HG03354 (cell line): Measurements from ENCODE around the gene RBM45.
"Not testable (repeated sequence)": the region's sequence is repeated elsewhere in the genome, so short reads cannot be mapped to it uniquely, and the experiment has no call there.

Experiments used
- ATAC-seq: cut with Tn5 transposase; IDR thresholded peaks from one replicate; pipeline ENCODE4 v1.9.1; 2021; ENCODE audit warnings: mild to moderate bottlenecking; ENCODE audit not compliant: unreplicated experiment, poor library complexity, severe bottlenecking

Gene RBM45

DNA sequence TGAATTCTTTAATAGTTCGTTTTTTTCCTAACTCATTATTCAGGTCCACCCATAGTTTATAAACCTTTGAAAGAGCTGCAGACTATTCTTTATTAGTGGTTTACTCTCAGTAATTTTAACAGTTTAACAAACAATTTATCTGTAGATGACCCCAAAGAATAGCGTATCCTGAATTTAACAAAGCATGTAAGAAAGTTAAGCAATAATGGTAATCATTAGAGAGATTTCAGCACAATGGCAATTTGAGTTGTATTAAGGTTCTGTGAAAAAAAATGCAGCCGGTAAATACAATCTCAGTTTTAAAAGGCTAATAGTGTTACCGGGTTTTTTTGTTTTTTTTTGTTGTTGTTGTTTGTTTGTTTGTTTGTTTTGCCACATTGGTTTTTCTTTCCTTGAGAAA, 40.3 kb downstream of the RBM45 start:
- no peak for ATAC-seq

GRCh38 chr2:178152977-178153376, 40.7 kb downstream of the RBM45 start:
- no peak for ATAC-seq

- ATAC-seq: not testable (repeated sequence)
Observed at GRCh38 chr2:178153878-178154277, 41.6 kb downstream of the RBM45 start.

- ATAC-seq: no peak
Observed at GRCh38 chr2:178155524-178155923, 43.3 kb downstream of the RBM45 start.

DNA sequence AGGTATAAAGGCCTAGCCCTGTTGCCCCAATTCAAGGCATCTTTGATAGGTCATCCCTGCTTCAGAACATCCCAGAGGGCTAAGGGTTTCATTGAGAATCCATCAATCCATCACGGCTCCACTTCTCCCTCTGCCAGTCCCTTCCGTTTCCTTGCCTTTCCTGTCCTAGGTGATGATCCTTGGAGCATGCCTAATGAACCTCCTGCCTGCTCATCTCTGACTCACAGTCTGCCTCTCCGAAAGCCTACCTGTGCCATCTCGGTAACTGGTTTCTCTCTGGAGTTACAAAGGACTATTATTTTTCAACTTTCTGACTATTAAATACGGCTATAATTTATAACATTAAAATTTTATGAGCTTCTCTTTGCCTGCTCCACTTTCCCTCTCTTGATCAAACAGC, 45.3 kb downstream of the RBM45 start:
- no peak for ATAC-seq

DNA sequence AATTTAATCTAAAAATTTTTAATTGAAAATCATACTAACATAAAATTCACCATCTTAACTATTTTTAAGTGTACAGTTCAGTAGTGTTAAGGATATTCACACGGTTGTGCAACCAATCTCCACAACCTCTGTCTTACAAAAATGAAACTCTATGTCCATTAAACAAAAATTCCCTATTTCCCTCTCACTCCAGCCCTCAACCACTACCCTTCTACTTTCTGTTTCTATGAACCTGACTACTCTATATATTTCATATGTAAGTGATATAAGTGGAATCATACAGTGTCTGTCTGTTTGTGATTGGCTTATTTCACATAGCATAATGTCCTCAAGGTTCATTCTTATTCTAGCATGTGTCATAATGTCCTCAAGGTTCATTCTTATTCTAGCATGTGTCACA, 47.7 kb downstream of the RBM45 start:
- no peak for ATAC-seq

DNA sequence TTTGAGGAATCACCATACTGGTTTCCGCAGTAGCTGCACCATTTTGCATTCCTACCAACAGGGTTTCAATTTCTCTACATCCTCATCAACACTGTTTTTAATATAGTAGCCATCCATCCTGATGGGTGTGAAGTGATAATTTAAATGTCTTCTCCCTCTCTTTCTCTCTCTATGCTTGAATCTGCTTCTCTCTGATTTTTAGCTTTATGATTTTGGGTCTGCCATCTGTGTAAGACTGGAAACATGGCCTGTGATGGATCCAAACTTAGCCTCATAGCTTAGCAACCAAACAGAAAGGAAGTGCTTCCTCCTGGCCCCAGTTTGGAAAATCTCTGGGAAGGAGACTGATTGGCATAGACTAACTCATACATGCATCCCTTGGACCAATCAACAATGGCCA, 48.4 kb downstream of the RBM45 start:
- no peak for ATAC-seq

DNA sequence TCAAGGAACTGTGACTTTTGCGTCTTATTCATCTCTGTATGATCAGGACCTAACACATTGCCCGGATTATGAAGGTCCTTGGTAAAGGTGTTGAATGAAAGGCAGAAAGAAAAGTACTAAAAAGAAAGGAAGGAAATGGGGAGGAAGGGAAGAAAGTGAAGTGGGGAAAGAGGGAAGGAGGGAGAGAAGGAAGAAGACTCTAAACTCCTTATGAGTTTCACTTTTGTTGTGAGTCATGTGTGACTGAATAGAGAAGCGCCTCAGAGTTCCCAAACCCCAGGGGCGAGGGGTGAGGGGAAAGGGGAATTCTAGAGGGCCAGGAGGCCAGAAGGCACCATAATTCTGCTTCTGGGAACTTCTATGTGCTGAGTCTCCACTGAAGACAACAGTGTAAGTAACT, 51.2 kb downstream of the RBM45 start:
- no peak for ATAC-seq

DNA sequence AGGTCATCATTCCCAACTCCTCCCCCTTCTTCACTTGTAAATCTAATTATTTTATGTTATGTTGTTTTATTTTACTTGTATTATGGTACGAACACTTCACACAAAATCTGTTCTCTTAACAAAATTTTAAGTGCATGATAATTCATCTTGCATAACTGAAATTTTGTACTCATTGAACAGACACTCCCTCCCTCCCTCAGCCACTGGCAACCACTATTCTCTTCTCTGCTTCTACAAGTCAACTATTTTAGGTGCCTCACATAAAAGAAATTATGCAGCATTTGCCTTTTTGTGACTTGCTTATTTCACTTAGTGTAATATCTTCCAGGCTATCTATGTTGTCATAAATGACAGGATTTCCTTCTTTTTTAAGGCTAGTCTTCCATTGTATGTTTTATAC, 51.7 kb downstream of the RBM45 start:
- no peak for ATAC-seq

GRCh38 chr2:178173657-178174056, 61.4 kb downstream of the RBM45 start:
- ATAC-seq: no peak

GRCh38 chr2:178177066-178177679, 64.9 kb downstream of the RBM45 start:
- no peak for ATAC-seq
